ENCODE results near the gene TMEM221.
A peak's percentile ranks its signal among the peaks of the same experiment; 100 is the strongest.

The TMEM221 gene

DNA sequence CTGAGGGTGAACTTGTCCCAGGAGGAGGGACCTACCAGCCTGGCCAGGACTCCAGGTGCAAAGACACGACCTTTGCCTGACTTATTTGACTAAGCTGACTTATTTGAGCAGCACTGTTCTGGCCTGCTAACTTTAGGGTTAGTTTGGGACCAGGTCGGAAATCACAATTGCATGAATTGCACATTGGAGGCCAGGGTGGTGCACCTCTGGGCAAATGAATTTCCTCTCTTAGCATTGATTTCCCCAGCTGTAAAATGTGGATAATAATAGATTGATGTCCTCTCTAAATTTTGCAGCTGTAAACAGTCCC, 41.6 kb downstream of the TMEM221 start:
- H3K4me3 ChIP-seq (ENCODE audit: low read depth, low read length), result no peak overlapping the region
- no peak overlapping the region for H3K9ac ChIP-seq (ENCODE audit: low read depth, low read length)
- H3K27me3 ChIP-seq (ENCODE audit: control insufficient read depth, insufficient read depth, low read length), result no peaks in the 10 kb centered on the region
- no peaks in the 10 kb centered on the region for H3K9me3 ChIP-seq (ENCODE audit: control insufficient read depth, insufficient read depth, low read length)
- H3K4me1 ChIP-seq (ENCODE audit: control insufficient read depth, insufficient read depth, low read length), result peaks cover 3% of the 10 kb centered on the region
- peaks cover 5% of the 10 kb centered on the region for H3K36me3 ChIP-seq (ENCODE audit: control insufficient read depth, insufficient read depth, low read length)

DNA sequence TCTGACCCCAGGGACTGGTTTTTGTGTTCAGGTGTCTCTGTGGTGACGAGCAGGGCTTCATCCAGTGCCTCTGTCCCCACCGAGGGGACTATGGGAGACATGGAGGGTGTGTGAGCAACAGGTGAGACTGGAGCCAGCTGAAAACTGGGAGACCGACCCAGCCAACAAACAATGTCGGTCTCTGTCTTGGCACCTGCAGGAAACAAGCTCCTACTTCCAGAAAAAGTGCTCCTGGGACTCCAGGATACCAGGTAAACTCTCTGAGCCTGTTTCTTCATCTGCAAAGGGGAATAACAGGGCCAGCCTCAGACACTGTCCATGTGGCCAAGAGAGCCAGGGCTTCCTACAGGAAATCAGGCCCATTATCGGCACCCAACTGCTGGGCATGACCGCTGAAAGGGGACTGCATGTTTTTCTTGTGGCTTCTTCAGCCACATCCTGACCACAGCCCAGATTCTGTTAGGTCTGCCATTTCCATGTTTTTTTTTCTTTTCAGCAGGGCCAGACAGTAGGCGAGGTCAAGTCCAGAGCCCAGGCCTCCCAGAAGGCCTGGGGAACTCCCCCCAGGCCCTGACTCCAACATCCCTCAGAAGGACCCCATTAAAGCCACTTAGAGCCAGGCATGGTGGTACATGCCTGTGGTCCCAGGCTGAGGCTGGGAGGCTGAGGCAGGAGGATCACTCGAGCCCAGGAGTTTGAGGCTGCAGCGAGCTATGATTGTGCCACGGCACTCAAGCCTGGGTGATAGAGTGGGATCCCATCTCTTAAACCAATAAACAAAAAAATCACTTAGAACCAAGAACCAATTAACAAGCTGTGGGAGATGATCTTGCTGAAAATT, 42.2 kb downstream of the TMEM221 start:
- Histone ChIP-seq H3K27me3 (ENCODE audit: control insufficient read depth, insufficient read depth, low read length) (no peaks in the 10 kb centered on the region), H3K9ac (ENCODE audit: low read depth, low read length) (peak overlapping the region; percentile 41), H3K9me3 (ENCODE audit: control insufficient read depth, insufficient read depth, low read length) (no peaks in the 10 kb centered on the region), H3K36me3 (ENCODE audit: control insufficient read depth, insufficient read depth, low read length) (peaks cover 9% of the 10 kb centered on the region), H3K4me3 (ENCODE audit: low read depth, low read length) (peak overlapping the region; percentile 12), H3K4me1 (ENCODE audit: control insufficient read depth, insufficient read depth, low read length) (peaks cover 3% of the 10 kb centered on the region)

DNA sequence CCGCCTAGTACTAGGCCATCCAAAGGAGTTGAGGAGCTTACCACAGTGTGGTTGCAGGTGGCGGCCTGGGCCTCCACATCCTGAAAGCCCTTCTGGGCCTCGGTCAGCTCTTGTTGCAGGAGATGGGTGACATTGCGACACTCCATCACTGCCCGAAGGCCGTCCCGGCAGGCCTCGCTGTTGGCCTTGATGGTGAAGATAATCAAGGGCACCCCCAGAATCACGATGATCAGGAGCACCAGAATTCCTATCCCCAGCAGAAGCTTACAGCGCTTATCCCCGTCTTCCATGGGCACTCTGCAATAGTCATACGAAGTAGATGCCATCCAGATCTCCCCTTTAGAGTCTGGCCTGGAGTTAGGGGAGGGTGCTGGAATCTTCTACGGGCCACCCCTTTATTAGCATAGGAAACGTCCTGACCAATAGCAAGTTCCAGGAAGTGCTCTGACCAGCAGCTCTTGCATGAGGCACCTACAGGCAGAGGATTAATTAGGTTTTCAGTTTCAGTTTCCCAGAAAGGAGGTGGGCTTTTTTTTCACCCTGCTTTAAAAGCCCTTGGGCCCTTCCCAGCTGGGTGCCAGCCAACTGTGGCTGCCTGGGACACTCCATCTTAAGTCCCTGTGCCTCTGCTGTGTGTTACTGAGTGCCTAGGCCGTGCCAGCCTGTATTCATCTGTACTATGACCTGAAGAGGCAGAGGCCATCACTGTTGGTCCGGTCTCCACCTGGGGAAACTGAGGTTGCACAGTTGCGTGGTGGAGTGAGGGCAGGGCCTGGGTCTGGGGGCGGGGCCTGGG, 43.0 kb downstream of the TMEM221 start, which contains the start of gene BST2:
TSS of gene BST2 (minus strand) at position 381 of the 796 bp plus-strand sequence. CDS start at position 326, 55 bp downstream.
- peak within 1 kb of the TSS; percentile 68 for H3K4me3 ChIP-seq (ENCODE audit: low read depth, low read length)
- H3K36me3 ChIP-seq (ENCODE audit: control insufficient read depth, insufficient read depth, low read length), result peaks cover 9% of the 10 kb centered on the region
- H3K27me3 ChIP-seq (ENCODE audit: control insufficient read depth, insufficient read depth, low read length), result no peaks in the 10 kb centered on the region
- H3K9ac ChIP-seq (ENCODE audit: low read depth, low read length), result peak within 1 kb of the TSS; percentile 87
- no peaks in the 10 kb centered on the region for H3K9me3 ChIP-seq (ENCODE audit: control insufficient read depth, insufficient read depth, low read length)
- H3K4me1 ChIP-seq (ENCODE audit: control insufficient read depth, insufficient read depth, low read length), result peaks cover 3% of the 10 kb centered on the region

DNA sequence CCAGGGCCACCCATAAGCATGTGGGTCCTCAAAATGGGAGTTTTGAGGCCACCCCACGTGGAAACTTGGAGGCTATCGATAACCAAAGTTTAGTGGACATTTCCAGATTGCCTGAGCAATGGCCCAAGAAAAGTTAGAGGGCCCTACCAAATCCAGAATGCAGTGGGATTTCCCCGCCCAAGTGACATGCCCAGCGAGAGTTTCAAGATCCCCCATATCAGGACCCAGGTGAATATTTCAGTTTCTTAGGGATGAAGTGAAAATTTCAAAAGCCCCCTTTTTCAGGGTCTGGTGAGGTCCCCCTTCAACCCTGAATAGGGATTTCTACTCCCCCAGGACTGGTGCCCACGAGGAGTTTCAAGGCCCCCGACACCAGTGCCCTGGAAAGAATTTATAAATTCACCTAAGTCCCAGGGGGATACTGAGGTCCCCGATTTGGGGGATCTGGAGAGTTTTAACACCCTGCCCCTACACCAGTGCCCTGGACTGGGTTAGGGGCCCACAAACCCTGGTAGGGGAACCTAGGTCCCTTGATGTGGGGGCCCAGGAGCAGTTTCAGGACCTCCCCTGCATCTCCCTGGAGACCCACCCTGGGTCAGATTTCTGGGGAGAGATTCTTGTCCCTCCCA, 43.7 kb downstream of the TMEM221 start:
- peaks cover 11% of the 10 kb centered on the region for H3K36me3 ChIP-seq (ENCODE audit: control insufficient read depth, insufficient read depth, low read length)
- no peaks in the 10 kb centered on the region for H3K27me3 ChIP-seq (ENCODE audit: control insufficient read depth, insufficient read depth, low read length)
- H3K9me3 ChIP-seq (ENCODE audit: control insufficient read depth, insufficient read depth, low read length), result no peaks in the 10 kb centered on the region
- H3K9ac ChIP-seq (ENCODE audit: low read depth, low read length), result peak overlapping the region; percentile 87
- peaks cover 3% of the 10 kb centered on the region for H3K4me1 ChIP-seq (ENCODE audit: control insufficient read depth, insufficient read depth, low read length)
- peak overlapping the region; percentile 68 for H3K4me3 ChIP-seq (ENCODE audit: low read depth, low read length)

DNA sequence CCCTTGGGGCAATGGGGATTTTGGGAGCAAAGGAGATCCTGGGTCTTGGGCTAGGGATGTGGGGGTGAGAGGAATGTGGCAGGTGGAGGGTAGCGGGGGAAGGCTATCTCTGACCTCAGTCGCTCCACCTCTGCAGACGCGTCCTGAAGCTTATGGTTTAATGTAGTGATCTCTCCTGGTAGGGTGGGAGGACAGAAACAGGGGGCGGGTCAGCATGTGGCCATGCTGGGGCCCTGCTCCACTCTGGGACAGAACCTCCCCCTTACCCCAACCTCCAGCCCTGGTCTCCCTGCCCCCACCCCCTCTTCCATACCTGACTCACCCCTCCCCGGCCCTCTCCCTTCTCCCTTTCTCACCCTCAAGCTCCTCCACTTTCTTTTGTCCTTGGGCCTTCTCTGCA, 44.5 kb downstream of the TMEM221 start:
- H3K36me3 ChIP-seq (ENCODE audit: control insufficient read depth, insufficient read depth, low read length), result peaks cover 12% of the 10 kb centered on the region
- no peaks in the 10 kb centered on the region for H3K27me3 ChIP-seq (ENCODE audit: control insufficient read depth, insufficient read depth, low read length)
- peak overlapping the region; percentile 68 for H3K4me3 ChIP-seq (ENCODE audit: low read depth, low read length)
- no peaks in the 10 kb centered on the region for H3K9me3 ChIP-seq (ENCODE audit: control insufficient read depth, insufficient read depth, low read length)
- peak overlapping the region; percentile 87 for H3K9ac ChIP-seq (ENCODE audit: low read depth, low read length)
- peaks cover 3% of the 10 kb centered on the region for H3K4me1 ChIP-seq (ENCODE audit: control insufficient read depth, insufficient read depth, low read length)

DNA sequence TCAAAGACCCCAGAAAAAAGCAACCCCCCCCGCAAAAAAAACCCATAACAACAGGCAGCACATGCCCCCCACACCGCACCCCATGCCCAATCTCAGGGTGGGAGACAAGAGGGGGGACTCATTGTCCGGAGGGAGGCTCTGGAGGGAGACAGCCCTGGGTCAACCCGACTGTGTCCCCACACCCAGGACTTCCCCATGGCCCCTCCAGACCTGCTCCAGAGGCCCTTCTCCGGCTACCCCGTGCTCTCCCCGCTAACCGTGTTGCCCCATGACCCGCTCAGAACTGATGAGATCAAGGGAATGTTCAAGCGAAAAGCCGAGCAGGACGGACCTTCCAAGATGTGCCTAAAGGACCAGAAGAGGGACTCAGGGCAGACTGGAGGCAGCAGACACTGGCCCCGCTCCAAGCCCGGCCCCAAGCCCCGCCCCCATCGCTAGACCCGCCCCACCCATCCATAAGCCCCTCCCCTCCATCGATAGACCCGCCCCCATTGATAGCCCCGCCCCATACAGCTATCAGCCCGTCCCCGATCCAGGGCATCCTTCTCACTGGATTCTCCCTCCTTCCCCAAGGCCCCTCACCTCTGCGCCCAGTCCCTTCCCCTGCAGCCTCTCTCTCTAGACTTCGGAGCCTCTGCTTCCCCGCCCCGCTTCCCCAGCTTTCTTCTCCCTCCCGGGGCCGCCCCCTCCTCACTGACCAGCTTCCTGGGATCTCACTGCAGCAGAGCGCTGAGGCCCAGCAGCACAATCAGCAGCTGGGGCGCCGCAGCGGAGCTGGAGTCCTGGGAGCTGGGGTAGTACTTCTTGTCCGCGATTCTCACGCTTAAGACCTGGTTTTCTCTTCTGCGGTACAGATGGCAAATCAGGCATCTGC, 45.2 kb downstream of the TMEM221 start:
- Histone ChIP-seq H3K4me1 (ENCODE audit: control insufficient read depth, insufficient read depth, low read length) (peaks cover 3% of the 10 kb centered on the region), H3K4me3 (ENCODE audit: low read depth, low read length) (peak overlapping the region; percentile 68), H3K9ac (ENCODE audit: low read depth, low read length) (no peak overlapping the region), H3K9me3 (ENCODE audit: control insufficient read depth, insufficient read depth, low read length) (no peaks in the 10 kb centered on the region), H3K27me3 (ENCODE audit: control insufficient read depth, insufficient read depth, low read length) (no peaks in the 10 kb centered on the region), H3K36me3 (ENCODE audit: control insufficient read depth, insufficient read depth, low read length) (peaks cover 13% of the 10 kb centered on the region)

DNA sequence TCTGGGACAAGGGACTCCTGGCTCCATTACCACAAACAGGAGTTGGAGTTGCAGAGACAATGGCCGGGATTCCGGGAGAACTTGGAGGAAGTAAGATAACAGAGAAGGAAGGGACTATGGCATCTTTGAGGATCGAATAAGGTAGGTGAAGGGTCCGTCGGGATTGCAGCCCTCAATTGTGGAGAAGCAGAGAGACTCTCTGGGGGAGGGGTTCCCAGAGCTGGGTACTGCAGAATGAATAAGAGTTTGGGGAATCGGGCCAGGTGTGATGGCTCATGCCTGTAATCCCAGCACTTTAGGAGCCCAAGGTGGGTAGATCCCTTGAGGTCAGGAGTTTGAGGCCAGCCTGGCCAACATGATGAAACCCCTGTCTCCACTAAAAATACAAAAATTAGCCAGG, 46.8 kb downstream of the TMEM221 start:
- Histone ChIP-seq H3K4me3 (ENCODE audit: low read depth, low read length) (no peak overlapping the region), H3K9me3 (ENCODE audit: control insufficient read depth, insufficient read depth, low read length) (no peaks in the 10 kb centered on the region), H3K4me1 (ENCODE audit: control insufficient read depth, insufficient read depth, low read length) (peaks cover 3% of the 10 kb centered on the region), H3K9ac (ENCODE audit: low read depth, low read length) (no peak overlapping the region), H3K36me3 (ENCODE audit: control insufficient read depth, insufficient read depth, low read length) (peaks cover 13% of the 10 kb centered on the region), H3K27me3 (ENCODE audit: control insufficient read depth, insufficient read depth, low read length) (no peaks in the 10 kb centered on the region)

DNA sequence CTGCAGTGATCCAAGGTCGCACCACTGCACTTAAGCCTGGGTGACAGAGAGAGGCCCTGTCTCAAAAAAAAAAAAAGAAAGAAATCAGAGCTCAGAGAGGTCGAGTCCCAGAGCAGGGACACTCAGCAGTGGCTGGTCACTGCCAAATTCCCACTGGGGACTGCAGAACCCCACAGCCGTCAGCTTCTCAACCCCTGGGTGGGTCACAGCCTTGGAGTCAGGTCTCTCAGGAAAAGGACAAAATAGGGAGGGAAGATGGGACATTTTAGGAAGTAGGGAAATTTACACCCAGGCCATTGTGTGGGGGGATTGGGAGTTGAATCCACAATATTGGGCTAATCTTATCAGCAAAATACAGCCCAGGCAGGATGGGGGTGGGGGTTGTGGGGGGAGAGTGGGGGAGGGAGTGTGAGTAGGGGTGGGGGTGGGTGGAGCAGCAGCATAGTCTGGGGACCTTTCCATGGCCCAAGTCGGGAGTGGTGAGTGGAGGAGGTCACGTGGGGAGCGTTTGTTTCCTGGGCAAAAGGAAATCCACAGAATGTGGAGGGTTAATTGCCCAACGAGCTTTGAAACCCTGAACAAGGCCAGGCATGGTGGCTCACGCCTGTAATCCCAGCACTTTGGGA, 49.5 kb downstream of the TMEM221 start:
- Histone ChIP-seq H3K4me3 (ENCODE audit: low read depth, low read length) (no peak overlapping the region), H3K36me3 (ENCODE audit: control insufficient read depth, insufficient read depth, low read length) (peaks cover 13% of the 10 kb centered on the region), H3K9ac (ENCODE audit: low read depth, low read length) (no peak overlapping the region), H3K9me3 (ENCODE audit: control insufficient read depth, insufficient read depth, low read length) (no peaks in the 10 kb centered on the region), H3K27me3 (ENCODE audit: control insufficient read depth, insufficient read depth, low read length) (no peaks in the 10 kb centered on the region), H3K4me1 (ENCODE audit: control insufficient read depth, insufficient read depth, low read length) (peaks cover 3% of the 10 kb centered on the region)

DNA sequence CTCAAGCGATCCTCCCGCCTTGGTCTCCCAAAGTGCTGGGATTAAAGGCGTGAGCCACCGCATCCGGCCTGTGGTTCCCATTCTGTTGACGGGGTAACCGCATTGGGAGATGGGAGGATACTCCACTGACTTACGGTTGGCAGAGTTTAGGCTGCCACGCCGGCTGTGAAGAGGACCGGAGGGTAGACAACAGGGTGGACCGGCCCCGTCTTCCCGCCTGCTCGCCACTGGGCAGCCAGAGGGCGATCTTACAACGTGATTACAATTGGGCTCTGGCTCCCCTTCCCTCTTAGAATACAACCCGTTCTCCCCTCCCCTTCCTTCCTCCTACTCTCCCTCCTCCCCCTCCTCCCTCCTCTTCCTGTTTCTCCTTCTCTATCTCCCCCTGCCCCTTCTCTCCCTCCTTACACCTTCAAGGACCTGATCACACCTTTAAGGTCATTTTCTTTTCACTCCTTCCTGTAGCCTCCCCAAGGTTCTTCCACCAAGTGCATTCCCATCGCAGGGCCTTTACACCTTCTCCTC, 53.5 kb downstream of the TMEM221 start:
- Histone ChIP-seq H3K27me3 (ENCODE audit: control insufficient read depth, insufficient read depth, low read length) (peaks cover 3% of the 10 kb centered on the region), H3K4me1 (ENCODE audit: control insufficient read depth, insufficient read depth, low read length) (peaks cover 3% of the 10 kb centered on the region), H3K36me3 (ENCODE audit: control insufficient read depth, insufficient read depth, low read length) (peaks cover 2% of the 10 kb centered on the region), H3K4me3 (ENCODE audit: low read depth, low read length) (no peak overlapping the region), H3K9ac (ENCODE audit: low read depth, low read length) (peak overlapping the region; percentile 8), H3K9me3 (ENCODE audit: control insufficient read depth, insufficient read depth, low read length) (no peaks in the 10 kb centered on the region)

DNA sequence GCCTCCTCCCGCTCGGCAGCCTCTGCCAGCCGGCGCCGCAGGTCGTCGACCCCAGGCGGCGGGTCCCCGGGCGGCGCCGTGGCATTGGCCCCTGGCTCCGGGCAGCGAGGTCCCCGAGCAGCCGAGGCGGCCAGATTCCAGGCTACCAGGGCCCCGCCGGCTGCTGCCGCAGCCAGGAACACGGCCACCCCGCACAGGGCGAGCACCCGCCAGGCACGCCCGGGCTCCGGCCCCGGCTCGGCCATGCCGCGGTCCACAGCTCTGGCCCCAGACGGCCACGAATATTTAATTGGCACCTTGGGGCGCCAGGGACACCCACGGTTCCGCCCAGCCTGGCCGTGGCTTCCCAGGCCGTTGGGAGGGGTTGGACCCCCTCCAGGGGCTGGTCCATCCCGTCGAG, 54.6 kb downstream of the TMEM221 start, which contains the start of gene CCDC194:
TSS of gene CCDC194 (minus strand) at position 283 of the 400 bp plus-strand sequence. CDS start at position 245, 38 bp downstream.
- H3K9me3 ChIP-seq (ENCODE audit: control insufficient read depth, insufficient read depth, low read length), result no peaks in the 10 kb centered on the region
- no peak within 1 kb of the TSS for H3K4me3 ChIP-seq (ENCODE audit: low read depth, low read length)
- H3K4me1 ChIP-seq (ENCODE audit: control insufficient read depth, insufficient read depth, low read length), result peaks cover 3% of the 10 kb centered on the region
- peaks cover under 1% of the 10 kb centered on the region for H3K36me3 ChIP-seq (ENCODE audit: control insufficient read depth, insufficient read depth, low read length)
- H3K27me3 ChIP-seq (ENCODE audit: control insufficient read depth, insufficient read depth, low read length), result peaks cover 8% of the 10 kb centered on the region
- no peak within 1 kb of the TSS for H3K9ac ChIP-seq (ENCODE audit: low read depth, low read length)
